PC-9 (cell line): ENCODE results near the gene KRTAP4-7.
"Not testable (repeated sequence)": the region's sequence is repeated elsewhere in the genome, so short reads cannot be mapped to it uniquely, and the experiment has no call there.

Experiments used
- CTCF ChIP-seq: fragments of 200-600 bp; sonication (generic); conservative IDR thresholded peaks from 2 replicates; pipeline ENCODE4 v1.6.1; 2017; ENCODE audit warnings: mixed run types, antibody characterized with exemption, mild to moderate bottlenecking, moderate library complexity
- EZH2 ChIP-seq: fragments of 200-600 bp; sonication (generic); IDR thresholded peaks from 2 replicates; pipeline ENCODE4 v1.8.0; 2017; ENCODE audit warnings: antibody characterized with exemption, low read depth

- not testable (repeated sequence) for TF ChIP-seq CTCF, EZH2
Measured at GRCh38 chr17:41105347-41105746, 21.4 kb downstream of the KRTAP4-7 start, which contains the start of gene KRTAP4-9.
